ENCODE data around the gene MPPED1. TPM values are rescaled to one million over a fixed set of nuclear protein-coding genes. Genes with fewer than 3 reads are reported as not detected.

The MPPED1 gene
- total and polyA plus RNA-seq, 2 experiments from 2014 or later: 0.30 to 0.97 TPM

DNA sequence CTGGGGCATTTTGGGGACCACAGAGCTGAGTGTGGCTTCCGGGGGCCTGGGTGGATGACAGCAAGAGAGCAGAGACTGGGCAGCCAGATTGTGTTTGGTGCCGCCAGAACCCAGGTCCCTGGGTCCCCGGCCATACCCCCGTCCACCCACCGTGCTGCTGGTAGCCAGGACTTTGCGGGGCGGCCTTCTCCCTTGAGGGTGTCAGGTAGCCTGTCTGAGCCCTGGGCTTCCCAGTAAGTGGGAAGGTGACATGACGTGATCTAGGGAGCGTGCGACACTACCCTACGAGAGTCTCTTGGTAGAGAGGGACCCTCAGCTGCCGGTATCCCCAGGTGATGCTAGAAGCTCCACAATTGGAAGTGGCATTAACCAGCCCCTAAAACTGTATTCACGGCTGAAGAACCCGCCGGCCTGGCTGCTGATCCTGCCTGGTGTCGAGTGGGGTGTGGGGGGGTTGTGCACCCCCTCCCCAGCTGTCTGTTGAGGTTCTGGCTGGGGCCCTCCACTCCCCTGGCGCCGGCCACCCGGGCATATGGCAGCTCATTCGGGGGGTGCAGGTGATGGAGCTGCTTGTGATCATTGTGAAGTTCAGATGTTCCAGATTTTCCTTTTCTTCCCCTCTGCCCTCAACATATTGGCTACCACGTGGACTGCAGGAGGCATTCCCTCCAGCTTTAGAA lies 66.9 kb downstream of the MPPED1 start:
- H3K9me2 ChIP-seq (replicated peaks; ENCODE audit: insufficient read depth): no peaks in the 10 kb centered on the region
- H3K36me3 ChIP-seq (replicated peaks; ENCODE audit: insufficient read depth, low read depth): no peaks in the 10 kb centered on the region
- H3K27ac ChIP-seq: no peak overlapping the region
- H3K27me3 ChIP-seq: no peaks in the 10 kb centered on the region
- WGBS (ENCODE audit: low lambda C conversion rate, missing lambda C conversion rate): 93% methylated on average over 21 of the region's 21 CpGs
- H3K4me2 ChIP-seq: no peak overlapping the region
- H4K20me1 ChIP-seq (ENCODE audit: insufficient read depth, poor library complexity, severe bottlenecking): no peaks in the 10 kb centered on the region
- H3K79me2 ChIP-seq: no peaks in the 10 kb centered on the region
- no peaks in the 10 kb centered on the region for H3K4me1 ChIP-seq (ENCODE audit: insufficient read depth)
- TF ChIP-seq EZH2 (IDR thresholded peaks at IDR 0.05; ENCODE audit: borderline replicate concordance) (no peak), EZH2phosphoT487 (IDR thresholded peaks at IDR 0.05; ENCODE audit: low read depth, severe bottlenecking, unreplicated experiment) (no peak)
- TF ChIP-seq, protein P1, sequence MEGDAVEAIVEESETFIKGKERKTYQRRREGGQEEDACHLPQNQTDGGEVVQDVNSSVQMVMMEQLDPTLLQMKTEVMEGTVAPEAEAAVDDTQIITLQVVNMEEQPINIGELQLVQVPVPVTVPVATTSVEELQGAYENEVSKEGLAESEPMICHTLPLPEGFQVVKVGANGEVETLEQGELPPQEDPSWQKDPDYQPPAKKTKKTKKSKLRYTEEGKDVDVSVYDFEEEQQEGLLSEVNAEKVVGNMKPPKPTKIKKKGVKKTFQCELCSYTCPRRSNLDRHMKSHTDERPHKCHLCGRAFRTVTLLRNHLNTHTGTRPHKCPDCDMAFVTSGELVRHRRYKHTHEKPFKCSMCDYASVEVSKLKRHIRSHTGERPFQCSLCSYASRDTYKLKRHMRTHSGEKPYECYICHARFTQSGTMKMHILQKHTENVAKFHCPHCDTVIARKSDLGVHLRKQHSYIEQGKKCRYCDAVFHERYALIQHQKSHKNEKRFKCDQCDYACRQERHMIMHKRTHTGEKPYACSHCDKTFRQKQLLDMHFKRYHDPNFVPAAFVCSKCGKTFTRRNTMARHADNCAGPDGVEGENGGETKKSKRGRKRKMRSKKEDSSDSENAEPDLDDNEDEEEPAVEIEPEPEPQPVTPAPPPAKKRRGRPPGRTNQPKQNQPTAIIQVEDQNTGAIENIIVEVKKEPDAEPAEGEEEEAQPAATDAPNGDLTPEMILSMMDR (IDR thresholded peaks at IDR 0.05; ENCODE audit: poor library complexity): no peak
- H3K9me3 ChIP-seq (ENCODE audit: low read depth): no peaks in the 10 kb centered on the region
- DNase-seq (ENCODE audit: low spot score): no peak
- H2AFZ ChIP-seq: no peak overlapping the region
- H3K4me3 ChIP-seq: no peak overlapping the region

DNA sequence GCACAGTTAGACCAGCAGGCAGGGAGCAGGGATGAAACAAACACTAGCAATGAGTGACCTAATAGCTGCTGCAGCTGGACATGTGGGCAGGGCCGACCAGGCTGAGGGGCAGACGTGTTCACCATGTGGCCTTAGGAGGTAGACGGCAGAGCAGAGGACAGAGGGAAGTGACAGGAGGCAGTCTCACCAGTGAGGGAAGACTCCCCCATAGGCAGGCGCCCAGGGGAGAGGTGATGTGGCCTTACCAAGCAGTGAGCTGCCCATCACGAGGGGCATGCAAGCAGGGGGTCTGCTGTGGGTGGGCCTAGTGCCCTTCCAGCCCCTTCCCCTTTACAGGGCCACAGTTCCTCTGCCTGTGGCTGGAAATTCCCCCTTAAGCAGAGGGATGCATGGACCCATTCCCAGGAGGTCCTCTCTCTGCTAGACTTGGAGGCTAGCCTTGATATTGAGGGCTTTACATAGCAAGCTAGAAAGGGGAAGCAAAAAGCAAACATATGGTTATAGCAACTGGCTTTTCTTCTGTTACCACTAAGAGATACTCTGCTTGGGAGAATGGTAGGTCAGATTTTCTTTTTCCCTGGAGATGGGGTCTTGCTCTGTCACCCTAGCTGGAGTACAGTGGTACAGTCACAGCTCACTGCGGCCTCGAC lies 67.6 kb downstream of the MPPED1 start:
- H3K9me3 ChIP-seq (ENCODE audit: low read depth): no peaks in the 10 kb centered on the region
- H3K9me2 ChIP-seq (replicated peaks; ENCODE audit: insufficient read depth): no peaks in the 10 kb centered on the region
- no peaks in the 10 kb centered on the region for H3K27me3 ChIP-seq
- H3K79me2 ChIP-seq: no peaks in the 10 kb centered on the region
- H2AFZ ChIP-seq: no peak overlapping the region
- H4K20me1 ChIP-seq (ENCODE audit: insufficient read depth, poor library complexity, severe bottlenecking): no peaks in the 10 kb centered on the region
- TF ChIP-seq, protein P1 (IDR thresholded peaks at IDR 0.05; ENCODE audit: poor library complexity): no peak
- TF ChIP-seq EZH2phosphoT487 (IDR thresholded peaks at IDR 0.05; ENCODE audit: low read depth, severe bottlenecking, unreplicated experiment): no peak
- no peak for TF ChIP-seq EZH2 (IDR thresholded peaks at IDR 0.05; ENCODE audit: borderline replicate concordance)
- no peak overlapping the region for H3K4me3 ChIP-seq
- no peaks in the 10 kb centered on the region for H3K36me3 ChIP-seq (replicated peaks; ENCODE audit: insufficient read depth, low read depth)
- no peaks in the 10 kb centered on the region for H3K4me1 ChIP-seq (ENCODE audit: insufficient read depth)
- no peak overlapping the region for H3K27ac ChIP-seq
- DNase-seq (ENCODE audit: low spot score): no peak
- H3K4me2 ChIP-seq: no peak overlapping the region
- WGBS (ENCODE audit: low lambda C conversion rate, missing lambda C conversion rate): 75% methylated on average over 7 of the region's 7 CpGs

DNA sequence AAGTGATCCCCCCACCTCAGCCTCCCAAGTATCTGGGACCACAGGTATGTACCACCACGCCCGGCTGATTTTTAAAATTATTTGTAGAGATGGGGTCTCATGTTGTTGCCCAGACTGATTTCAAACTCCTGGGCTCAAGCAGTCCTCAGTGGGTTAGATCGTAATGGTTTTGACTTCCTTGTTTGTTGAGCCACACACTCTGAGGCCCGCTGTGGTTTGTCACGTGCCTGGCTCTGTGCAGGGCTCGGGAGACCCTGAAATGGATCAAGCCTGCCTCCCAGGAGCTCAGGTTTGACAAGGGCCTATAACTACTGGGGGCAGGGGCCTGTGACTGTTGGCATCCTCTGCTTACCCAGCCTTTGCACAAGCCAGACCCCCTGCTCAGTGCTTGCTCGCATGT lies 68.1 kb downstream of the MPPED1 start:
- Histone ChIP-seq H3K27me3 (no peaks in the 10 kb centered on the region), H3K4me1 (ENCODE audit: insufficient read depth) (no peaks in the 10 kb centered on the region), H3K4me2 (no peak overlapping the region), H3K36me3 (replicated peaks; ENCODE audit: insufficient read depth, low read depth) (no peaks in the 10 kb centered on the region), H3K79me2 (no peaks in the 10 kb centered on the region), H4K20me1 (ENCODE audit: insufficient read depth, poor library complexity, severe bottlenecking) (no peaks in the 10 kb centered on the region), H3K9me2 (replicated peaks; ENCODE audit: insufficient read depth) (no peaks in the 10 kb centered on the region), H3K27ac (no peak overlapping the region), H3K9me3 (ENCODE audit: low read depth) (no peaks in the 10 kb centered on the region), H3K4me3 (no peak overlapping the region), H2AFZ (no peak overlapping the region)
- TF ChIP-seq, protein P1 (IDR thresholded peaks at IDR 0.05; ENCODE audit: poor library complexity): no peak
- TF ChIP-seq EZH2phosphoT487 (IDR thresholded peaks at IDR 0.05; ENCODE audit: low read depth, severe bottlenecking, unreplicated experiment) (no peak), EZH2 (IDR thresholded peaks at IDR 0.05; ENCODE audit: borderline replicate concordance) (no peak)
- 83% methylated on average over 7 of the region's 7 CpGs for WGBS (ENCODE audit: low lambda C conversion rate, missing lambda C conversion rate)
- DNase-seq (ENCODE audit: low spot score): no peak

Measured in hepatocyte (in vitro differentiated cells).